ENCODE measurements around the gene CARD19.
"Not testable (repeated sequence)": the region's sequence is repeated elsewhere in the genome, so short reads cannot be mapped to it uniquely, and the experiment has no call there.

CARD19 gene

DNA sequence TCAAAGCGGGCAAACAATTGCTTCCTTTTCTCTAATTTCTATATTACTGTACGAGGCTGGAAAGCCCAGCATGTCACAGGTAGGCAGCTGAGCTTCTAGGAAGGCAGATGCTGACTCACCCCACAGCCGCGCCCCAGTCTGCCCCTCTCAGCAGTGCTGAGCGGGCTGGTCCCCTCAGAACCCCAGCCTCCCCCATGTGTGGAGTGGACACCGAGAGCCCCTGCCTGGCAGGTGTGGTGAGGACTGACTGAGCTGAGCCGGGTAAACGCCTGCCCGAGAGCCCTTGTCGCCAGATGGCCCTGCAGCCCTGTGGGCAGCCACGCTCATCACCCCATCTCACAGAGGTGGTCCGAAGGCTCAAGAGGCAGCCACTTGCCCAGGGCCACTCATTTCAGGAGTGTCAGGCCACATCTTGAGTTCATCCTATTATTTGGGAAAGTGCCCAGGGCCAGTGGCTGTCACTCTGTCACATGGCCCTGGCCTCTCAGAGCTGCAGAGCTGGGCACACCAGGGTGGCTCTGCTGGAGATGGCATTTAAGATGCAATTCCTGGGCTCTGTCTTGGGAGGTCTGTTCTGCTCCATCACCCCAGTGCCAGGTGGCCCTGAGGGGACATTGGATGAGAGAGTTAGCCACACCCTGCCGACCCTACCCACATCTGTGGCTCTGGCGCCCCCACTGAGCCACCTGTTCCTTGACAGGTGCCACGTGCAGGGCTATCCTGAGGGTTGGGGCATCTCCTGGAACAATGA lies 12.4 kb downstream of the CARD19 start:
- no peak for DNase-seq

- DNase-seq, result no peak
Measured at GRCh38 chr9:93110311-93110855, 14.4 kb downstream of the CARD19 start.

- DNase-seq, result no peak
Measured at GRCh38 chr9:93111001-93111370, 15.0 kb downstream of the CARD19 start.

- DNase-seq, result no peak
Measured at GRCh38 chr9:93111371-93112115, 15.5 kb downstream of the CARD19 start.

DNA sequence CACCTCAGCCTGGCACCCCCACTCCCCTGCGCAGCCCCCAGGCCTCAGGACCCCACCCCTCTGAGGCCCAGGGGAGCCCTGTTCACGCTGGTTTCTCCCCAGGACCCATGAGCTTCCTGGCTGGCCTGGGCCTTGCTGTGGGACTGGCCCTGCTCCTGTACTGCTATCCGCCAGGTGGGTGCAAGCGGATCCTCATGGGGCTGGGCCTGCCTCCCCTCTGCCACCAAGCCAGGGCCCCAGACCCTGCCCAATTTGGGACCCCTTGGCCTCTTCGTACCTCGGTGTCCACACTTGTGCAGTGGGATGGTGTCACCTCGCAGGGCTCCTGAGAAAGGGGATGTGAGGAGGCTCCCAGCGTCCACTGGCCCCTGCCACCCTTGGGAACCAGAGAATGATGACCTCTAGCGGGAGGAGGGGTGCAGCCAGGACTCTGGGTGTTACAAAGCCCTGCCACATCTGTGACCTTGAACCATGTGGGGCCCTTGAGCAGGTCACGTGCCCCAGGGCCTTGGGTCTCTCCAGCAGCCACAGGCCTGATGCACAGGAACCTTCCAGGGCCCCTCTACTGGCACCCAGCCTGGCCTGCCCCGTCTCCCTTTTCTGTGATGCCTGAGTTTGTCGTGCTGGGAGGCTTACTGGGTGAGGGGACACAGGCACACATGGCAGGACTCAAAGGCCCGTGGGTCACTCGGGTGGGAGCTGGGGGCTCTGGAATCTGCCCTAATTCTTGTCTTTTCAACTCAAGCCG lies 16.3 kb downstream of the CARD19 start:
- DNase-seq, result no peak

- no peak for DNase-seq
Measured at GRCh38 chr9:93112864-93113389, 16.9 kb downstream of the CARD19 start.

GRCh38 chr9:93114169-93114983 lies 18.4 kb downstream of the CARD19 start:
- DNase-seq, result no peak

DNA sequence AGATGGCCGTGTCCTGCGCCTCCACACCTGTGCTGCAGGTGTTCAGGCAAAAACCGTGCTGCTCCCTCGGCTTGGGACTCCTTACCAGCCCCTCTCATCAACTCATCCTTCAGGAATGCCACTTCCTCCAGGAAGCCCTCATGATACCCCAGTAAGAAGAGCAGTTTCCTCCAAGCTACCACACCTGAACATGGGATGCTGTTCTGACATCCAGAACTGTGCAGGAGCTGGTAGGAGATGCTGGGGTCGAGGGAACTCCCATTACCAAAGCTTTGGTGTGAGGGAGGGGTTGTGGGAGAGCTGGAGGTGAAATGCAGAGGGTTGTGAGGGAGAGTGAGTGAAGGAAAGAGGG lies 18.9 kb downstream of the CARD19 start:
- no peak for DNase-seq

DNA sequence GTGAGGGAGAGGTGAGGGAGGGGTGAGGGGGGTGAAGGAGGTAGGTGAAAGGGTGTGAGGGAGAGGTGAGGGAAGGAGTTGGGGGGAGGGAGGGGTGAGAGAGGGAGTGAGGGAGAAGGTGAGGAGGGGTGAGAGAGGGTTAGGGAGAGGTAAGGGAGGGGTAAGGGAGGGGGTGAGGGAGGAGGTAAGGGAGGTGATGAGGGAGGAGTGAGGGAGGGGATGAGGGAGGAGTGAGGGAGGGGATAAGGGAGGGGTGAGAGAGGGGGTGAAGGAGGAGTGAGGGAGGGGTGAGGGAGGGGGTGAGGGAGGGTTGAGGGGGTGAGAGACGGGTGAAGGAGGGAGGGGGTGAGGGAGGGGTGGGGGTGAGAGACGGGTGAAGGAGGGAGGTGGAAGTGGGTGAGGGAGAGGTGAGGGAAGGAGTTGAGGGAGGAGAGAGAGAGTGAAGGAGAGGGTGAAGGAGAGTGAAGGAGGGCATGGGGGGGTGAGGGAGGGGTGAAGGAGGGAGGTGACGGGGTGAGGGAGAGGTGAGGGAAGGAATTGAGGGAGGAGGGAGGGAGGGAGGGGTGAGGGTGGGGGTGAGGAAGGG lies 19.6 kb downstream of the CARD19 start:
- no peak for DNase-seq

- no peak for DNase-seq
Measured at GRCh38 chr9:93116072-93116961, 20.3 kb downstream of the CARD19 start.

DNA sequence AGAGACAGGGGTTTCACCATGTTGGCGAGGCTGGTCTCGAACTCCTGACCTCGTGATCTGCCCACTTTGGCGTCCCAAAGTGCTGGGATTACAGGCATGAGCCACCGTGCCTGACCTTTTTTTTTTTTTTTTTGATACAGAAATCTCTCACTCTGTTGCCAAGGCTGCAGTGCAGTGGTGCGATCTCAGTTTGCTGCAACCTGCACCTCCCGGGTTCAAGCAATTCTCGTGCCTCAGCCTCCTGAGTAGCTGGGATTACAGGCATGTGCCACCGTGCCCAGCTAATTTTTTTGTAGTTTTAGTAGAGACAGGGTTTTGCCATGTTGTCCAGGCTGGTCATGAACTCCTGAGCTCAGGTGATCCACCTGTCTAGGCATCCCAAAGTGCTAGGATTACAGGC lies 21.5 kb downstream of the CARD19 start:
- DNase-seq, result not testable (repeated sequence)

GRCh38 chr9:93117924-93118862 lies 22.2 kb downstream of the CARD19 start:
- DNase-seq, result no peak

DNA sequence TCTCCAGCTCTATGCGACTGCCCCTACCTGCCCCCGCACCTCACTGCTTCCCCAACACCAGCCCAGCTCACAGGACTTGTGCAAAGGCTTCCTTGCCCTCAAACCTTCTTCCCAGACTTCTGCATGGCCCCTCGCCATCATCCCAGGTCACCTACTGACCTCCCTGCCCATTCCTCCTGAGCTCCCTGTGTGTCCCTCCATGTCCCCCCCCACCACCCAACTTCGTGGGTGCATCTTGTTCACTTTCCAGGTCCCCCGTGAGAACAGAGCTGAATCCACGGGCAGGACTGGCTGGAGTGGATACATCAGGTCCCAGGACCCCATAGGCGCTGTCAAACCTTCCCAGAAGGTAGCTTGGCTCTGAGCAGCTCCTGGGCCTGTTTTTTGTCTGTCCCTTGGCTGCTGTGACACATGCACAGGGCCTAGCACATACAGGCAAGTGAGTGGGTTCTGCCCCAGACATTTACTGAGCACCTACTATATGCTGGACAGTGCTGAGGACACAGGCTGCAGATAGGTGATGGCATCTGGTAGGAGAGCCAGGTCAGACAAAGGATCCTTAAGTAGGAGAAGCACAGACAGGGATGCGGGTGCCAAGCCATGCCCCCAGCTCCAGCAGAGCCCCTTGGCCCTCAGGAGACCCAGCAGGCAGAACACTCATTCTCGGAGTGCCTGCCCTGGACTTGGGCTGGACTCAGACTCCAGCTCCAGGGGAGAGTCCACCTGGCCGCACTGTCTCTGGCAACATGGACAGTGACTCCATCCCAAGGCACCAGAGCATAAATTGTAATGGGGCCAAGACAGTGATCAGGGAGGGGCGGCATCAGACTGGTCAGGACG lies 23.1 kb downstream of the CARD19 start:
- DNase-seq, result no peak

- DNase-seq, result no peak
Measured at GRCh38 chr9:93119703-93119952, 23.6 kb downstream of the CARD19 start.

DNA sequence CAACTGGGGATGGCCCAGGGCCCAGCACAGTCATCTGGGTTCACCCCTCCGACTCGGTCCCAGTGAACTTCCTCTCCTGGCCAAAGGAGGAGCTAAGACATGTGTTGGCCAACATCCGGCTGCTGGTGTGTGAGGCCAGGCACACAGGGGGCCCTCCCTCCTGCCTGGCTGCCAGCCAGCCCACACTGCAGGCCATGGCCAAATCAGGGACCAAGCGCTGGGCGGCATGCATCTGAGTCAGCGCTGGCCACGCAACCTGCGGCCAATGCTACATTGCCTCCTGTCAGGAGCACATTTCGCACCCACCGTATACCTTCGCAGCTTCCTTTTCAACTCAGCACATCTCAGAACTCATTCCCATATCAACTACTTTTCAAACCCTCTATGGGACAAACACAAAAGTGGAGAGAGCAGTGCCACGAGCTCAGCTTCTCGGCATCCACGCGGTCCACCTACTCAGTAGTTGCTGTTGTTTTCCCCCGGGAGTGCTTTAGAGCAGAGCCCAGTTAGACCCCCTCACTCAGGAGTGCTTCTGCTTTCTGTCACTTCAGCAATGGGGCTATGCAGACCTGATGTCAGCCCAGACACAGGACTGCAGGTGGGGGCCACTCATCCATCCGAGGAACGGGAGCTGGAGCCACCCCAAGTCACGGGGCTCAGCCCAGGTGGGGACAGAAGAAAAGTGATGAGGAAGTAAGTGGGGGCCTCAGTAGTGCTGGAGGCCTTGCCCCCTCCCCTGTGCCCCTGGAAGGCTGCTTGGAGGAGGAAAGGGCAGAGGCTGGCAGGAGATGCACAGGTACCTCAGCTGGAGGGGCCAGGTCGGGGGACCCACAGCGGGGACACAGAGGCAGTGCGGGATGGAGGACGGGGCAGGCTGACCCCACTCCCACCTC lies 24.2 kb downstream of the CARD19 start:
- no peak for DNase-seq

DNA sequence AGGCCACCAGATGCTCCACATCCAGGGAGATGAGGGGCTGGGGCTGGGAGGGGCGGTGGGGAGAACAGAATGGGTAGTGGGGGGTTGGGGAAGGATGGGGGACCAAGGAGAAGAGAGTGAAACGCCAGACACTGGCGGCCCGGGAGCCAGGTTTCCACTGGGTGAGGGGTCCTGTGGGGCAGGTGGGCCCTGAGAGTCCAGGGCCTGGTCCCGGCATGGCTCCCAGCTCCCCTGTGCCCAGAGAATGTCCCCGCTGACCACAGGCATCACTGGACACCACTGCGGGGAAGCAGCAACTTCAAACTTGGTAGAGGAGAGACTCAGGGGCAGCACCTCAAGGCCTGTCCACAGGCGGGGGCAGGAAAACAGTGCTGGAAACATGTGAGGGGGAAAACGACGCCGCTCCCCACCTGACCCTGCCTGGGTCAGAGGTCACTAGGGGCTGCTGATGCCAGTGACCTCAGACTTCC lies 24.9 kb downstream of the CARD19 start:
- DNase-seq, result no peak

GRCh38 chr9:93121316-93122241 lies 25.6 kb downstream of the CARD19 start:
- no peak for DNase-seq

All from NCI-H1092 treated with DMSO at 0.1 percent for 48 hours (cell line).